NCI-H2196 (cell line): ENCODE data around the gene BAG1.
A peak's percentile ranks its signal among the peaks of the same experiment; 100 is the strongest.

Experiments used
- DNase-seq: peaks from one replicate; lab custom pipeline; 2025; ENCODE audit not compliant: unreplicated experiment; lab: John Stamatoyannopoulos, UW

The BAG1 gene

DNA sequence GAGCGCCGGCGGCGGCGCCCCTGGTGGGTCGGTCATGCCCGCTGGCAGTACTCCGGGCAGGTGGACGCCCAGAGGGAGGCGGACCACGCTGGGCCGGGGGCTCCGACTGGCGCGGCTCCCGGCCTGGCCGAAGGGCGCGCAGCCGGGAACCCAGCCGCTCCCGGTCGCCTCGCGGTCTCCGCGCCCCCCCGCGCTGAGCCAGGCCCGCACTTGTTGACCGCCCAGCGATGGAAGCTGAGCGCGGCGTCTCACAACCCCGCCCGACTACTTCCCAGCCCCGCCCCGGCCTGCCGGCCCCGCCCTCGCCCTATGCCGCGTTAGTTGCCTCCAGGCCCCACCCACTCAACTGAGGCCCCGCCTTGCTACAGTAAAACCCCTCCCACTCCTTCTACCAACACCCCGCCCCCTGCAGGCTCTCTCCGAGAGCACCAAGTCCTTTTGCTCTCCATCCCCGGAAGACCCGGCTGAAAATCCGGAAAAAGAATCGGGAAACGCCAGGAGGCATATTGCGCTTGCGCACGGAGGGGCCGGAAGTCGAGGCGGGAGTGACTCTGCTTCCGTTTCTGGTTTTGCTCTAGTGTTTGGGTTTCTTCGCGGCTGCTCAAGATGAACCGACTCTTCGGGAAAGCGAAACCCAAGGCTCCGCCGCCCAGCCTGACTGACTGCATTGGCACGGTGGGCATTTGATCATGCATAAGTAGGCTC, at the start of gene BAG1, which contains the start of gene CHMP5:
Gene BAG1 (minus strand): TSS at position 236 of the 705 bp plus-strand sequence.
Gene CHMP5 (plus strand): TSS at position 577 of the 705 bp plus-strand sequence. CDS start 30 bp downstream, at position 607.
- peak; percentile 99 for DNase-seq

DNA sequence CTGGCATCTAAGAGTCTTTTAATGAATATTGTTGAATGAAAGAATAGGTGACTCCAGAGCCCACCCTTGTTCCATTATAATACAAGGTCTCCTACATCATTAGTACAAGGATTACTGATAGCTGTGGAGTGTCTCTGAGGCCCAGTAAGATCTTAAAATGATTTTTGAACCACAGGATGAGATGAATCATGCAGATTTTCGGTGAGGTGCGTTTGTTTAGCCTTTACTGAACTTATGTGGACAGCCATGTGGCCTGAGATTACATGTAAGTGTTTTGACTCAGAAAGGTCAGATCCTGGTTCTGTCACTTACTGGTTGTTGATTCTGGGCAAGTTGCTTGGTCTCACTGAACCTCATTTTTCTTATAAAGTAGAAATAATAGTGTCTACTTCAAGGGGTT, 47.4 kb upstream of the BAG1 start:
- no peak for DNase-seq

DNA sequence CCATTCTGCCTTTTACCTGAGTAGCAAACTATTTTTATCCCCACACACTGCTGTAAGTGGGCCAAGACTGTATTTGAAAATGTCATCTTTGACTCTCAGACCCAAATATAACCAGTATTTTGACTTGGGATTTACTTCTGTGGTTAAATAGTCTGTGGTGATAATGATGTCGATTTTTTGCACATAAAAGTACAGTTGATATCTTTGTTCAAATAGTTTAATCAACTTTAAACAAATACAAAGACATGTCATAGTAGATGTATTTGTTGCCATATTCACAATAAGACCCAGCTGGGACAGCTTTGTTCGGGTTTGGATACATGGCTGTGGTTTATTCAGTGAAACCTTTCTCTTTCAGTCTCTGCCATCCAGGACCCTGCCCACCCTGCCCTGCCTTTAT, 46.2 kb upstream of the BAG1 start:
- DNase-seq: no peak

DNA sequence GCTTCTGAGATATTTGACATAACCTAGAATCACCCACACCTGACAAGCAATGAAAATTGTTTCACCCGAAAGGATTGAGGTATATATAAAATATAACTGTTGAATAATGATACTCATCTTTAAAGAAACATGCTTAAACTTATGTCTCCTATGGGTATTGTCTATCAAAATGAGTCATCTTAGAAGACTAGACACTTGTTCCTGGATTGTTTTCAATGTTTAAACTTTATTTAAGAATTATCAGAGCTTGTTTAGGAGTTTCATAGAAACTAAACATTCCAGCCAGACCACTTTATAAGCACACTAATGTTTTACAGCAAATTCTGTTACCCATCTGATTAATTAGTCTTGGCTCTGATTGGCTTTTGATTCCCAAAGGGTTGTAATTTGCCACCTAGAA, 45.4 kb upstream of the BAG1 start:
- no peak for DNase-seq

DNA sequence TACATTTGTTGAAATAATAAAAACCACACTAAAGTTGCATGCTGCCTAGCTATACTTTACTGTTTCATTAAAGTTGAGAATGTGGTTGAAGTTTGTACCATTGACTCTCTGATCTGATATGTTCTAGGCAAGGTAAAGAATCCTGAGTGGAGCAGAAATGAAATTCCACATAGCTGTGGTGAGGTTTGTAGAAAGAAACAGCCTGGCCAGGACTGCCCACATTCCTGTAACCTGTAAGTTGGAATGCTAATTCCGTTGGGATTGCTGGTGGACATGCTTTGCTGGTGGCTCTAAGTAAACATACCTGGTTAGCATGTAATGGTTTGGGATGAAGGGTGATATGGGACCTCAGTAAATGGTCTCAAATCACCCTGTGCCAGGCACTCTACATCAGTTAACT, 42.6 kb upstream of the BAG1 start:
- DNase-seq: no peak

DNA sequence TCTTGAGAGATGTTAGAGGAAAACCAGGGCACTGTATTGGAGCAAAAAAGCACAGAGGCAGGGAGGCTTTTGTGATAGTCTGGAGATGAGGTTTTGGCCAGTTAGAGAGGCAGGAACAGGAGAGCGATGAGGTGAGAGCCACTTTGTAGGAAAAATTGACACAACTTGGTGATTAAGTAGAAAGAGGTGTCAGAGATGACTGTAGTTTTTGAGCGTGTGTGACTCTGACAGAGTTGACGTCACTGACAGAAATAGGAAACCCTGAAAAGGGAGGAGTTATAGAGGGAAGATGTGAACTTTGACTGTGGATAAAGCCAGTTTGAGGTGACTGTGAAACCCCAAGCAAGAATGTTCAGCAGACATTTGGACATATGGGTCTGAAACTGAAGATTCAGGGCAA, 41.5 kb upstream of the BAG1 start:
- no peak for DNase-seq

DNA sequence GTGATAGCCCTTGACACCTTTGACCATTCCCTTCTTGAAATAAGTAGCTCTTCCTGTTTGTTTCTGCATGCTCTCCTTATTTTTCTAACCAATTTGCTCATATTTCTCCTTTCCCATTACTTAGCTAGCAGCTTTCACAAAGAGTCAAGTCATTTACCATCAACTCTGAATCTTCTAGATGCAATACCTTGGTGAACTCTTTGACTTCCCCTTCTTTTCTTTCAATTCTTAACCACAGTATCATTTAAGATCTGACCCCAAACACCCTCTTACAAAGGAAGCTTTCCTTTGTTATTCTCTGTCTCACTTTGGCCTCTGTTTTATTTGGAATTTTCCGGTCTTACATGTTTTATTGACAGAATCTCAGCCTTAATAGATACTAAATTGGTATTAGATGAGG, 39.9 kb upstream of the BAG1 start:
- no peak for DNase-seq

DNA sequence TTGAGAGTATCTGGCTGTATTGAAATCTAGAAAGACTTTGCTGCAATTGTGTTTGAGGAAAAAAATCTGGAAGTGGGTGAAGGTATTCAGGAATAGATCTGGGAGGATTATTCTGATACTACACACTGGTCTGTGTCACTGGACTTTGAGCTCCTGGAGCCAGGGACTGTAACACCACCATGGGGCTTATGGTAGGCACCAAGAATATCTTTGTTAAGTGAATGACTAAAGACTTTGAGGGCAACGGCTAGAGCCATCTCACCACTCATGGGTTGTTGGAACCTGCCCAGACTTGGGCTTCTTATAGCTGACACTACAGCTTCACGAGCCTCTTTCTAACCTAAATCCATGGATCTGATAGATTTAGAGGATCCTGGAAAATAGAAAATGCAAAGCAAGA, 36.0 kb upstream of the BAG1 start:
- no peak for DNase-seq

DNA sequence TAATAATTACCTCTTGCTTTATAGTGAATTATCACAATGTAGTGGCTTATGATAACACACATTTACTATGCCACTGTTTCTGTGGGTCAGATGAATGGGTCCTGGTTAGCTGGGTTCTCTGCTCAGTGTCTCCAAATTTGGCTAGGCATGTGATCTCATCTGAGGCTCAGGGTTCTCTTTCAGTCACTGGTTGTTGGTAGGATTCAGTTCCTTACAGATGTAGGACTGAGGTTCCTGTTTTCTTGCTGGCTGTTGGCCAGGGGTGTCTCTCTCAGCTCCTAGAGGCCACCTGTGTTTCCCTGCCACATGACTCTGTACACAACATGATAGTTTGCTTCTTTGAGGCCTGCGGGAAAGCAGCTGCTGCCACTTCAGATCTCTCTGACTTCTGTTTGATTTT, 32.9 kb upstream of the BAG1 start:
- DNase-seq: peak; percentile 36

DNA sequence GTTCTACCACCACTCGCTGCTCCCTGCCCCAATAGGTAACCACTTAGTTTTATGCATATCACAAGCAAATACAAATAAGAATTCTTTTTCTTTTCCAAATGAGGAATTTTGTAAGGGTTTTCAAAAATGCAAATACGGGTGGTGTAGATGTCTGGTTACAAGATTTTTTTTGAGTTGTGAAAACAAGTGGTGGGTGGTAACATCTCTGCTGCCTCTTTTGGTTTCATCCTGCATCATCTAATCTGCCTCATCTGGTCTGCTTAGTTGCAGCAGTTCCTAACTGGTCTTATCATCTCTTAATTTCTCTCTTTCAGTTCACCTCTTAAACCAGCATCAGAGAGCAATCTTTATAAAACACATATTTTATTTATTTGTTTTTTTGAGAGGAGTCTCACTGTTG, 31.1 kb upstream of the BAG1 start:
- DNase-seq: no peak

DNA sequence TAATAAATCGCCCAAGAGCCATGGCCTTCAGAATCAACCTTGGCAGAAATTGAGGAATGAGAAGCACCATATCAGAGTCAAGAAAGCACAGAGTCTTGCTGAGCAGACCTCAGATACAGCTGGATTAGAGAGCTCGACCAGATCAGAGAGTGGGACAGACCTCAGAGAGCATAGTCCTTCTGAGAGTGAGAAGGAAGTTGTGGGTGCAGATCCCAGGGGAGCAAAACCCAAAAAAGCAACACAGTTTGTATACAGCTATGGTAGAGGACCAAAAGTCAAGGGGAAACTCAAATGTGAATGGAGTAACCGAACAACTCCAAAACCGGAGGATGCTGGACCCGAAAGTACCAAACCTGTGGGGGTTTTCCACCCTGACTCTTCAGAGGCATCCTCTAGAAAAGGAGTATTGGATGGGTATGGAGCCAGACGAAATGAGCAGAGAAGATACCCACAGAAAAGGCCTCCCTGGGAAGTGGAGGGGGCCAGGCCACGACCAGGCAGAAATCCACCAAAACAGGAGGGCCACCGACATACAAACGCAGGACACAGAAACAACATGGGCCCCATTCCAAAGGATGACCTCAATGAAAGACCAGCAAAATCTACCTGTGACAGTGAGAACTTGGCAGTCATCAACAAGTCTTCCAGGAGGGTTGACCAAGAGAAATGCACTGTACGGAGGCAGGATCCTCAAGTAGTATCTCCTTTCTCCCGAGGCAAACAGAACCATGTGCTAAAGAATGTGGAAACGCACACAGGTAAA, 30.3 kb upstream of the BAG1 start:
- DNase-seq: no peak

DNA sequence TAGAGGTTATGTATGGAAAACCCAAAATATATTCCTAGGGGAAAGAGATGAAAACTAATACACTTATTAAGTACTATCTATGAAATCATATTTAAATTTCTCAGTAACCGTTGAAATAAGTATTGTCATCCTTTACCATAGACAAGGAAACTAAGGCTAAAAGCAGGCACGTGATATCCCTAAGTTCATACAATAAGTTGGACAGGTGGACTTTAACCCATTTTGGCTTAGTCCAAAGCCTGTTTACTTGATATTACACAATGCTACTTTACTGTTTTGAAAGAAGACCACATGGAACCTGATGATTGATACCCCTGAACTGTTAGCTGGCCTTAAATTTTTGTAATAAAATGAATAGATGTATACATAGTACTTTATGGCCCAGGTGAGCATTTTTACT, 29.3 kb upstream of the BAG1 start:
- no peak for DNase-seq

DNA sequence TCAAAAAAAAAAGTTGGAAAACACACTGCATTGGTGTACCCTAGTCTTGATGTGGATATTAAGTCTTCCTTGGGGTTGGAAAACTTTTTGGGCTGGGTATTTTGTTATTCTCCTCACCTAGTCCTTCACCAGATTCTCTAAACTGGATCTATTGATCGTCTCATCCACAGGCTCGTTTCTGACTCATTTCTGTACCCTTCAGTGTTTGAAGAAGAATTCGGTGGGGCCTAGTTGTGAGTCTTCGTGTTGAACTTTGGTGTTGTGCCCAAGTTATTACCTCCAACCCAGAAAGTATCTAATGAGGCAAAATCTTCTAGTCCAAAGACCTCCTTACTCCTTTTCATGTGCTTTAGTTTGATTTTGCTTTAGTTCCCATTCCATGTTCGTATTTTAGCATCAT, 27.4 kb upstream of the BAG1 start:
- no peak for DNase-seq

DNA sequence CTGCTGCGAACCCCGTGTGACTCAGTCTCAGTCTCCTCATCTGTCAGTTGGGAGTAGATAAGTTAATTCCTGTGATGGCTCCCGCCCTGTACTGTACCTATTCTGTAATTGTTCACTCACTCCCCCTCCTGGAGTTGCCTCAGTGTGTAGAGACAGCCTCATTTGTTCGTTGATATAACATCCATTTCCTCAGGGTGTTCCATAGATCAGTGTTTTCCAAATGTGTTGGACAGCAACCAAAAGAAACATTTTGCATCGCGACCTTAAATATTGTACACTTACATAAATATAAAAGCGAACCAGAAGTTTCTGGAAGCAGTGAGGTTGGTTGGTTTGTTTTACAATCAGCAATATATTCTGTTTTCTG, 26.5 kb upstream of the BAG1 start:
- DNase-seq: no peak

DNA sequence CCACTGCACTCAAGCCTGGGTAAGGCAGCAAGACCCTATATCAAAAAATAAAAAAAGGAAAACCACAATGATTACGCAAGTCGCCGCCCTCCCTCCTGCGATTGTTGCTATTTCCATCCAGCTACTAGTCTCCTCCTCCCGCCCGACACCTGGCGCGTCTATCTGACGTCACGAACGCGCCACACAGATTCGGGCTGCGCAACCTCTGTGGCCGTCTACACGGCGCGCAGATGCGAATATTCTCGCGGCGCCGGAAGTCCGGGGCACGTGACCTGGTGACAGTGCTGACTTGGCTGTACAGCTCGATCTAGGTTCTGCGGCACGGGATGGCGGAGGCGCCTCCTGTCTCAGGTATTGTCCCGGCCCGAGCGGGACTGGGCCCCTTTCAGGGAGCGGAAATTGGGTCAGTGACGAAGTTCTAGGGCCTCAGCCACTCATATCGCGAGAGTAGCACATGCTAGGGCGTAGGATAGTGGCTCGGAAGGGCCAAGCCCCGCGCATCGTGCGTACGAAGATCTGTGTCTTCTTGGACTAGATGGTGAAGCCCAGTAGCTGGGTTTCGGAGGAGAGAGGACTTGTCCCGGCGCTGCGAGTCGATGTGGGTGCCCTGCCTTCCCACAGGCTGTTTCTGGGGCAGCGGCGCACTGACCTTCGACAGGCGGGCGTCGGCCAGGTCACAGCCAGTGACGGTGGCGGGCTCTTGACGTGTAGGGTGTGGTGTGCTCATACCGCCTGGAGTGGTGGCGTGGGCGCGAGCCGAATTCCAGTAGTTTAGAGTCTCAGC, 25.9 kb upstream of the BAG1 start, which contains the start of gene NFX1:
Gene NFX1 (plus strand): TSS at position 270 of the 784 bp plus-strand sequence. CDS start 57 bp downstream, at position 327.
- peak; percentile 97 for DNase-seq

DNA sequence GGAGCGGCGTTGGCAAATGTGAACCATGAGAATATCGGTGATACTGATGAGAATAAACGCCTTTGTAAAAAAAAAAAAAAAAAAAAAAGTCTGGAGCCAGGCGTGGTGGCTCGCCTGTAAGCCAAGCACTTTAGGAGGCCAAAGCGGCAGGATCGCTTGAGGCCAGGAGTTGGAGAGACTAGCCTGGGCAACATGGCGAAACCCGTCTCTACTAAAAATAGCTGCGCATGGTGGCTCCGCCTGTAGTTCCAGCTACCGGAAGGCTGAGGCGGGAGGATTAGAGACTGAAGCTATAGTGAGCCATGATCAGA, 25.4 kb upstream of the BAG1 start:
- DNase-seq: no peak

DNA sequence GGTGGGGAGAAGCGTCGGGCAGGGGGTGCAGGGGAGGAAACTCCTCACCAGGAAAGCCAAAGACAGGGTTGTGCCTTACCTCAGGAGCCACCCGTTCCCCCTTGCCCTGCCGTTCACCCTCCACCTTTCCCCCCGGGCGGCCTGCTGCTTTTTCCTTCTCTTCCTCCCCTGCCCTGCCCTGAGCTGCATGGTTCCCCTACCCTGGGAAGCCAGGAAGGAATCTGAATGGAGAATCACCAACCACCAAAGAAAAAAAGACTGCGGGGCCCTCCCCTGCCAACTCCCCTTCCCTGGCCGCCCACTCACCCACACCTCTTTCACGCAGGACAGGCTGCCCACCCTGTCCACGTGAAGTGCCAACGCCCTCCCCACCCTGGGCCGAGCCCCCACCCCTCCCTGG, 25.0 kb upstream of the BAG1 start:
- DNase-seq: no peak

DNA sequence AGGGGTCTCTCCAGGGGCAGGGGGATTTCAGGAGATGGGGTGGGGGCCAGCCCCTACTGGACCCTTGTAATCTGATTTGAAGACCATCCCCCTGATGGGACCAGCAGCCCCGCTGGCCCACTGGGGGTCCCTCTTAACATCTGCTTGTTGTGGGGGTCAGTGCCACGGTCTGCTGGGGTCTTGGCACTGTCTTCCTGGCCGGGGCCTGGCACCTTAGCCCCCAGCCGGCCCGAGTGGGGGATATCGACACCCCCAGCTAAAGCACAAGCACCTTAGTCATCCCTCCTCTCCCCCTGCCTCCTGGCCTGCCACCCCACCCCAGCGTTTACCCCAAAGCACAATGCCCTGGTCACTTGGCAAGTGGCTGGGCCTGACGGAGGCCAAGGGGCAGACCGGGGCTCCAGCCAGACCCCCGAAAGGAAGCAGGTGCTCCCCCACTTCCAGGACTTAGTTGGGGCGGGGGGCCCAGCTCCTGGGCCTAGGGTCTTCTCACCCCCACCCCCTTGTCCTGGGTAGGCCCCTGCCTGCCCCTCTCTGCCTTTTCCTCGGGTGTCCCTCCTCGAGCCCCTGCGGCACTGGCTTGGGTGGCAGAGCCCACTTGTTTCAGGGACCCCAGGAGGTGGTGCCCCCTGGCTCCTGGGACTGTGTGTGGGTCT, 24.4 kb upstream of the BAG1 start:
- no peak for DNase-seq

DNA sequence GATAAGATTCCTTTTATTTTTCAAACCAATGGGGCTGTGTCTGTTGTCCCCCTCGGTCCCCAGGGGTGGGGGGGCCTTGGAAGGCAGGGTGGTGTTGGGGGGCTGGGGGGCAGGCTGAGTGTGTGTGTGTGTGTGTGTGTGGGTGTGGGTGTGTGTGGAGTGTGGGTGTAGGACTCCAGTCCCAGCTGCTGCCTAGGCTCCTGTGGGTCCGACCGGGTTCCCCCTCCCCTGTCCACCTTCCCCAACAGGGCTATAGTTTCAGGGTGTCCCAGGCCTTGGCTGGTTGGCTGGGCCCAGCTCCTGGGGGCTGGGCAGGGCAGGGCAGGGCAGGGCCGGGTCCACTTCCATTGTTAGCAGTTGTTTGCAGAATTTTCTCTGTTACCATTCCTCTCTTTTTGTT, 23.7 kb upstream of the BAG1 start:
- DNase-seq: no peak

DNA sequence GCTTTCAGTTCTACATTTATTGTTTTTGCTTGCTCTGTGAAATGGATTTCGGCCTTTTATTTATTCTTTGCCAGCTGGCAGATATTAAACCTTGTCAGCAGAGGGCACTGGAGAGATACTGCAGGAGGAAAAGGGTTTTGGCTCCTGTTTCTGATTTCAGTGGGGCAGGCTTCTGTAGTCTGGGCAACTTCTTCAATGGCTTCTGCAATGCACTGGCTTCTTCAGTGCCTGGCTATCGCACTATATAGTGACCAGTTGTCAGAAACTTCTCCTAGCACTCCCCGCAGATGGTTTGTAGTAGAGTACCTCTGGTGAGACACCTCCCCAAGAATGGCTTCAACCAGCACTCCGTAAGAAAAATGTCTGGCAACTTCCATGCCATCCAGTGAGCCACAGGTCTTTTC, 22.6 kb upstream of the BAG1 start:
- peak; percentile 81 for DNase-seq

DNA sequence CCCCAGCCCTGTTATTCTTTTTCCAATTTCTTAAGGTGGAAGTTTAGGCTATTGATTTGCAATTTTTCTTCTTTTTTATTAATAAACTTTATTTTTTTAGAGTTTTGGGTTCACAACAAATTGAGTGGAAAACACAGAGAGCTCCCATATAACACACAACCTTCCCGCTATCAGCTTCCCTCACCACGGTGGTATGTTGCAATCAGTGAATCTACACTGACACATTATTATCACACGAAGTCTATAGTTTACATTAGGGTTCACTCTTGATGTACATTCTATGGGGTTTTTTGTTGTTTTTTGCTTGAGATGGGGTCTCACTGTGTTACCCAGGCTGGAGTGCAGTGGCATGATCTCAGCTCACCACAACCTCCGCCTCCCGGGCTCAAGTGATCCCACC, 21.0 kb upstream of the BAG1 start:
- DNase-seq: no peak
